B cell (primary cell): ENCODE measurements around the gene MAP3K20.

Experiments used
- EZH2 ChIP-seq: IDR thresholded peaks from 2 replicates; pipeline ENCODE4 v1.6.1; 2012; ENCODE audit warnings: borderline replicate concordance, low read depth, mild to moderate bottlenecking, moderate library complexity, low read length; ENCODE audit not compliant: insufficient read depth, poor library complexity, severe bottlenecking
- TF ChIP-seq, protein P1 (sequence below): fragments of 200-600 bp; IDR thresholded peaks from one replicate; pipeline ENCODE4 v1.8.0; 2022; ENCODE audit warnings: antibody characterized with exemption, mild to moderate bottlenecking

DNA sequence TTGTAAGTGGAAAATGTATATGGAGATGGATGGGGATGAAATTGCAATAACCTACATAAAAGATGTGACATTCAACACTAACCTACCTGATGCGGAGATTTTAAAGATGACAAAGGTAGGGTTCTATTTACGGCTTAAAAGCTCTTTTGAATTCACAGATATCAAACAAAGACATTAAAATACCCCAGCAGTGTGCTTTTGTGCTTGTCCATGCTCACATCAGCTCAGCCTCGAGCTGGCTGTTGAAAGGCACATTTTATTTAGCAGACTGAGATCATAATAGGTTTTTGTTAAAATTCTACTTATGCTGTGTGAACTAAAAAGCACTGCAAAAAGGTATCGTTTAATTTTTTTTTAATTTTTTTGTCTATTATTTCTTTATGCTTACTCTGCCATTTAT is 183.1 kb downstream of the MAP3K20 start:
- TF ChIP-seq, protein P1, sequence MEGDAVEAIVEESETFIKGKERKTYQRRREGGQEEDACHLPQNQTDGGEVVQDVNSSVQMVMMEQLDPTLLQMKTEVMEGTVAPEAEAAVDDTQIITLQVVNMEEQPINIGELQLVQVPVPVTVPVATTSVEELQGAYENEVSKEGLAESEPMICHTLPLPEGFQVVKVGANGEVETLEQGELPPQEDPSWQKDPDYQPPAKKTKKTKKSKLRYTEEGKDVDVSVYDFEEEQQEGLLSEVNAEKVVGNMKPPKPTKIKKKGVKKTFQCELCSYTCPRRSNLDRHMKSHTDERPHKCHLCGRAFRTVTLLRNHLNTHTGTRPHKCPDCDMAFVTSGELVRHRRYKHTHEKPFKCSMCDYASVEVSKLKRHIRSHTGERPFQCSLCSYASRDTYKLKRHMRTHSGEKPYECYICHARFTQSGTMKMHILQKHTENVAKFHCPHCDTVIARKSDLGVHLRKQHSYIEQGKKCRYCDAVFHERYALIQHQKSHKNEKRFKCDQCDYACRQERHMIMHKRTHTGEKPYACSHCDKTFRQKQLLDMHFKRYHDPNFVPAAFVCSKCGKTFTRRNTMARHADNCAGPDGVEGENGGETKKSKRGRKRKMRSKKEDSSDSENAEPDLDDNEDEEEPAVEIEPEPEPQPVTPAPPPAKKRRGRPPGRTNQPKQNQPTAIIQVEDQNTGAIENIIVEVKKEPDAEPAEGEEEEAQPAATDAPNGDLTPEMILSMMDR = no peak
- no peak for TF ChIP-seq EZH2
